Erythroblast (primary cell): ENCODE results near the gene CALHM6.

Source experiments
- GATA1 ChIP-seq: IDR thresholded peaks from 2 replicates; pipeline ENCODE4 v1.6.1; 2011; ENCODE audit warnings: low read depth, mild to moderate bottlenecking, control low read depth, low read length, moderate library complexity
- POLR2A ChIP-seq: IDR thresholded peaks from 2 replicates; pipeline ENCODE4 v1.6.1; 2011; ENCODE audit warnings: mild to moderate bottlenecking, low read length

GRCh38 chr6:116463301-116463700 is 2.1 kb downstream of the CALHM6 start:
- TF ChIP-seq POLR2A (no peak), GATA1 (no peak)
